ENCODE data around the gene IGSF21.
A peak's percentile ranks its signal among the peaks of the same experiment; 100 is the strongest.

The IGSF21 gene

DNA sequence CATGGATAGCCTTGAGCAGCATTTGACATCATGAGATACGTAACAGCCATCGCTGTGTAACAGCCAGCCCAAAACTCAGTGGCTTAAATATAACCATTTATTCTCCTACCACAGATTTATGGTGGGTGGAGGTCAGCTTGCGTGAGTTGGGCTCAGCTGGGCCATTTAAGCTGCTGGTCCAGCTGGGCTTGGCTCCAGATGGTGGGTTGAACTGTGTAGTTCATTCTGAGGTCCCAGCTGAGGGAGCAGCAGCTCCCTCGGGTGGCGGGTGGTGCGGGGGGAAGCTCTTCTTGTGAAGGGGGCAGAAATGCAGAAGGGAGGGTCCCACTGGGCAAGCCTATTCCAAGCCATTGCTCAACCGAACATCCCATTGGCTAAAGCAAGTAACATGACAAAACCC is 75.9 kb downstream of the IGSF21 start:
- DNase-seq: no peak

DNA sequence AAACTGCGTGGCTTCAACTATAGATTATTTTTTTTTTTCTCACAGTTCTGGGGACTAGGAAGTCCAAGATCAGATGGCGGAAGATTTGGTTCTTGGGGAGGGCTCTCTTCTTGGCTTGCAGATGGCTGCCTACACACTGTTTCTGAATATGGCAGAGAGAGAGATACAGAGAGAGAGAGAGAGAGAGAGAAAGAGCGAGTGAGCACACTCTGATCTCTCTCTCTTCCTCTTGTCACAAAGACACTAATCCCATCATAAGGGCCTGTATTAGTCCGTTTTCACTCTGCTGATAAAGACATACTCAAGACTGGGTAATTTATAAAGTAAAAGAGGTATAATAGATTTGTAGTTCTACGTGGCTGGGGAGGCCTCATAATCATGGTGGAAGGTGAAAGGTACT is 79.5 kb downstream of the IGSF21 start:
- DNase-seq: no peak

DNA sequence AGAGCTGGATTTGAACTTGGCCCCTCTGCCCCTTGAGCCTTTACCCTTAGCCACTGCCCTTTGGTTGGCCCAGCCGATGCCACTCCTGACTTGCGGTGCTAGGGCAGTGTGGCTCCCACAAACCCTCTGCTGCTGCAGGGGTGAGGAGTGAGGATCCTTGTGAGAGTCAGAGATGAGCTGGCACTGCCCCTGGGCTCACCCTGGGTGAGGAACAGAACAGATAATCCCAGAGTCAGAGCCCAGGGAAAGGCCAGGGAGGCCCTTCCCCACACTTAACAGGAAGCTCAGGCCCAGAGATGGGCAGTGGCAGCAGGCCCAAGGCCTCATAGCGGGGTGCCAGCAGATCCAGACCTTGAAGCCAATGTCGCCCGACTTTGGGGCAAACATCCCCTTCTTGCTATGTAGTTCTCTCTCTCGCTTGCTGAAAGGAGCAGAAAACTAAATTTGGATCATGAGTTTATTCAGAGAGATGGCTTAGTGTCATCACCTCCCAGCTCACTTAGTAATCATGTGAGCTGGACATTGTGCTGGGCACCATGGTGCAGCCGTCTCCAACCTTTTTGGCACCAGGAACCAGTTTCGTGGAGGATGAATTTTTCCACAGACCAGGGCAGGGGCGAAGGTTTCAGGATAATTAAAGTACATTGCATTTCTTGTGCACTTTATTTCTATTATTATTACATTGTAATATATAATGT is 81.4 kb downstream of the IGSF21 start:
- no peak for DNase-seq

DNA sequence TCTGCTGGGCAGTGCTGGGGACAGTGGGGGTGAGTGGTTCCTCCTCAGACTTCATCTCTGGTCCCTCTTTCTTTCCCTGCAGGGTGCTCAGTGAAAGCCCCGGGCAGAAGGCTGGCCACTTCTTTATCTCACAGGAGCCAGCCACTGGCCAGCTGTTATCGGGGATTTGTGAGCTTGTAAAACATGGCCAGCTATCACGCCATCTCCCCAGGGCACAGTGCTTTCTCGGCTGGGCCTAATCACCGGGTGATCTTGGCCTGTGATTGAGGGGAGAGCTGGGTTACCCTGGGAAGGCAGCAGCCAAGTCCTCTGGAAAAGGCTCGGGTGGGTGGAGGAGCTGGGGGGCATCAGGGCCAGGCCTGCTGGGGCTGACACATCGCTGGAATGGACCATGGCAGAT is 83.0 kb downstream of the IGSF21 start:
- no peak for DNase-seq

- no peak for DNase-seq
Observed at GRCh38 chr1:18191037-18191436, 83.4 kb downstream of the IGSF21 start.

- no peak for DNase-seq
Observed at GRCh38 chr1:18191481-18192155, 84.0 kb downstream of the IGSF21 start.

DNA sequence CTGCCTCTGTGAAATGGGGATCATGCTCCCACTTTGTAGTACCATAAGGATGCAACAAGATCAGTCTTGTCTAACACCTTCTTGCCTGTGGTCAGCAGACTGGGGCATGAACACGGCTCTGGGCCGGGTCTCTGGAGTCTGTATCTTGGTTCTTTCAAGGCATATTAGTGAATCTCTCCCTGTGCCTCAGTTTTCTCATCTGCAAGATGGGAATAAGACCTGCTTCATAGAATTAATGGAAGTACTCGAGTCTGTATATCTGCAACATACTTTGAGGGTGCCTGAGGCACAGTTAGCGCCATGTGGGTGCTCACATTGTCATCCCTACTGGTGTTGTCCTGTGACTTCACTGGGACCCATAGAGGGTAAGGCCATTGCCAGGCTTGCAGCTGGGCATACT is 84.6 kb downstream of the IGSF21 start:
- no peak for DNase-seq

DNA sequence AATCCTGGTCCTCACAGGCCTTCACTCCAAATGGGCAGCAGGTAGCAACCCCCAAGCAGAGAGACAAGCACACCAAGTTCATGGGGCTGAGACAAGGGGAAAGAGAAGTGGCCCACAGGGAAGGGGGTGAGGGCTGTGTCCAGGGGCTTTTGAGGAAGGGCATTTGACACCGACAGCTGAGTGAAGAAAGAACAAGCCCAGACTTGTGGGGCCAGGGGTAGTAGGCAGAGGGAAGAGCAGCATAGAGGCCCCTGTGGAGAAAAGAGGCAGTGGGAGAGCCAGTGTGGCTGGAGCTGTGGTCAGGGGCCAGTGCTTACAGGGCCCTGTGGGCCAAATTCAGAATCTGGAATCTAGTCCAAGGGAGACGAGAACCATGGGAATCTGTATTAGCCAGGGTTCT is 85.4 kb downstream of the IGSF21 start:
- no peak for DNase-seq

DNA sequence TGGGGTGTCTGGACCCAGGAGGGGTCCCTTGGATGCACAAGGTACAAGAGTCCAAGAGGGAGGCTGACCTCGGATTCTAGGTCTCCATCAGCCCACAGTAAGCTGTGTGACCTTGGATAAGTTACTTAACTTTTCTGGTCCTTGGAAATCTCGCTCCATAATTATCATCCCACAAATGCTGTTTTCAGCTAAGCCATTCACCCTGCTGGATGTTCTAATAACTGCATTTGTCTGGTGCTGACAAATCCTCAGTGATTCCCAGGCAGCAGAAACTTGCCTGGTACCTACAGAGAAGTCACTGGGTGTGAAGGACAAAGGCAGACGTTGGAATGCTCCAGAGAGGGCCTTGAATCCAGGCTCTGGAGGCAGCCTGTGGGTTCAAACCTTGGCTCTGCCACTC is 89.7 kb downstream of the IGSF21 start:
- no peak for DNase-seq

DNA sequence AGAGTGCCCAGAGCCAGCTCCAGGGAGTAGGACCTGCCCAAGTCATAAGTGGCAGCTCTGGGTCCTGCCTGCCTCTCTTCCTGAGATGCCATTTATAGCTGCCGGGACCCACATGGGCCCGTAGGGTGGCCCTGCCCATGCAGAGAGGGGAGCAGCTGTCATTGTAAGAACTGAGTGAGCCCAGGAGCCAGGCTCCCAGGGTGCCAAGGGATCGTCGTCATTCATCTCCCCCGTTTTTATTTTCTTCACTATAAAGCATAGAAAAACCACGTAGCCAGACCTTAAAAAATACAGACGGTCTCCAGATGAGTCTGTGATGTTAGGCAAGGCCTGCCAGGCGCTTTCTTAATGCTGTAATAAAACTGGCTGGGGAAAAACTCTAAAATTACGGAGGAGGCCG is 90.7 kb downstream of the IGSF21 start:
- no peak for DNase-seq

DNA sequence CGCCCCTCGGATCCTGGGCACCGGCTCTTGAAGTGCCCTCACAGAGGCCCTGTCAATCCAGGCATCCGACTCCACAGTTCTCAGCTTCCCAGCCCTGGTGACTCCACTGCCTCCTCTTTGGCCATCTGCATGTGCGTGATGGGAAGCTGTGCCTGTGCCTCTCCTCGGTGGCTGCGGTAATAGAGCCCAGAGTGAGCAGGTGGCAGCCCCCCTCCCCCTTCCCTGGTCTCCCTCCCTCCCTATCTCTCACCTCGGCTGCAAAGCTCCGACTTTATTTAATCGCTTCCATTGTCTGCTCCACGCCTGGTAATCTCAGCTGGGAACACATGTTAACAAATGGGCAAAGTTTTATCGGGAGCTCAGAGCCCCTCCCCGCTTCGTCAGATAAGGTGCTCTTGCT is 91.9 kb downstream of the IGSF21 start:
- no peak for DNase-seq

- peak; percentile 23 for DNase-seq
Observed at GRCh38 chr1:18200136-18200717, 92.6 kb downstream of the IGSF21 start.

DNA sequence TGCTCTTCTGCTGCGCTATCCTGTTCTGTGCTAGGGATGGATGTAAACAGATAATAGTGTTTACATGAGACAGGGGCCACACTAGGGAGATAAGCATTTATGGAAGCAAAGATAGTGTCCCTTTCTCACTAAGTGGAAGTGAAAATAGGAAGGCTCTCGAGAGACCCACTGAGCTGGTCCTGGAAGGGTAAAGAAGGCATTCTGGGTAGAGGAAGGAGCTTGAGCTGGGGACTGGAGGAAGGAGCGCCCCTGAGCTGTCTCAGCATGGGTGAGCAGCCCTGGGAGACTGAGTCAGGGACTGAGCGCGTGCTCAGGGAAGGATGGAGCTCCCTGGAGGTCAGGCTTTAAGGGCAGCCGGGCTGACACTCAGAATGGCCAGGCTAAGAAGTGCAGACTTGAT is 93.3 kb downstream of the IGSF21 start:
- no peak for DNase-seq

GRCh38 chr1:18201997-18202719 is 94.6 kb downstream of the IGSF21 start:
- DNase-seq: no peak

DNA sequence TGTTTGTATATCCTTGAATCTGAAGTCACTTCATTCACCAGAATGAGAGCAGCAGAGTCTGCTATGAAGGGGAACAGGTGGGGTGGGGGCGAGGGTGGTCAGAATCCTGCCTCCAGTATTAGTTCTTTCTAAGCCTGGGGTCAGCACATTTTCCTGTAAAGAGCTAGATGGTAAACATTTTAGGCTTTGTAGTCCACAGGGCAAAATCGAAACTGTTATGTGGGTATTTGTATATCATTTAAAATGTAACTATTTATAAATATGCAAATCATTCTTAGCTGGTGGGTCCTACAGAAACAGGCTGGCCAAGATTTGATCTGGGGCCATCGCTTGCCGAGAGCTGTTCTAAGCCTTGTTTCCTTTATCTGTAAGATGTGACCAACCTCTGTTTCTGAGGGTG is 96.0 kb downstream of the IGSF21 start:
- no peak for DNase-seq

GRCh38 chr1:18204575-18204974 is 97.0 kb downstream of the IGSF21 start:
- no peak for DNase-seq

DNA sequence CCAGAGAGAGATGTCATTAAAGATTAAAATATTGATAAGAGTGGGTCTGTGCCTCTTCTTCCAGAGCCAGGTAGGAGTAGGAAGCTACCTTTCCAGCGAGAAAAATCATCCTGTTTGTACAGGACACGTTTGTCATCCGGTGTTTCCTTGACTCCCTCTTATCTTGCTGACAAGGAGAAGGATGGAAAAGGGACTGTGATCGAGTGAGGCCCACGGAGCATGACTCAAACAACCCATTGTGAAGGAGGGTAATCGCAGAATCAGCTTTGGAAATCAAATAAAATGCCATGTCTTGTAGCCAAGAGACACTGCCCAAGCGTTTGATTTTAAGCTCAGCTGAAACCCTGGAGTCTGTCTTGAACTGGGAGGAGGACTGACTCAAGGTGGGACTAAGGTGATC is 97.7 kb downstream of the IGSF21 start:
- DNase-seq: no peak

DNA sequence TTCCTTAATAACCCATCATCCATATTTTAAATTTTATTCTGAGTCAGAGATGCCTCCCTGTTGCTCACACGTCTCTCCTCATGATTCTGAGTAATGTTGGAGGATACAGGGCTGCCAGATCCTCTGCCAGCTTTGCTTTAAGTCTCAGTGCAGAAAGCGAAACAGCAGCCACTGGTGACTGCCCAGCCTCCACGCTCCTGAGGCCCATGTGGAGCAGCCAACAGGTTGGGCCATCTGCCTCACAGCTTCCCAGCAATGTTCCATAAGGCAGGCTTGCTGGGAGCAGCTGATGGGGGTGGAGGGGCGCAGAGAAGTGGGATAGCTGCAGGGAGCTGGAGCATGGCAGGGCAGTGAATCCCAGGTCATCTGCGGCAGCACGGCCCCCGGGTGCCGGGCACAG is 104.2 kb downstream of the IGSF21 start:
- no peak for DNase-seq

DNA sequence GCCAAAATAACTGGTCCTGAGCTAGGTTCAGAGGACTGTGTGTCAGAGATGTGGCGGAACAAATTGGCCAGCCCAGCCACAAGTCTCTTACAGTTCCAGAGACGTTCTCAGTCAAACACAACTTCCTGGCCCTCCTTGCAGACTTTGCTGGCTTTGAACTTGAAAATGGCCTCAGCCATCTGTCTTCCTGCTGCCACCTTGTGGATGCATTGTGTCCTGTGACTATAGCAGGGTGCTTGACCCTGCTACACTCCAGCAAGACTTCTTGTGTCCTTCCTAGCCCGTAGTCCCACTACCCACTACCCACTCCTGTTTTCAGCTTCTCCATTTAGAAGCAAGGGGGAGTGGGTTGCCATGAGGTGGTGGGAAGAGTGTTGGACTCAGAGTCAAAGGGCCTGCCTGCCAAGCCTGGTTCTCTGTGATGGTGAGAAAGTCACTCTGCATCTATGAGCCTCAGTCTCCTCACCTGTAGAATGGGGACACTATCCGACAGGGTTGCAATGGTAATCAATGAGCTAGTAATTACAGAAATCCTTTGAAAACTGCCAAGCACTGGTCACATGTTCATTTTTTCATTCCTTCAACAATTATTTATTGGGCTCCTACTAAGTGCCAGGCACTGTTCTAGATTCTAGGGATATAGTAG is 109.9 kb downstream of the IGSF21 start:
- DNase-seq: peak; percentile 57

DNA sequence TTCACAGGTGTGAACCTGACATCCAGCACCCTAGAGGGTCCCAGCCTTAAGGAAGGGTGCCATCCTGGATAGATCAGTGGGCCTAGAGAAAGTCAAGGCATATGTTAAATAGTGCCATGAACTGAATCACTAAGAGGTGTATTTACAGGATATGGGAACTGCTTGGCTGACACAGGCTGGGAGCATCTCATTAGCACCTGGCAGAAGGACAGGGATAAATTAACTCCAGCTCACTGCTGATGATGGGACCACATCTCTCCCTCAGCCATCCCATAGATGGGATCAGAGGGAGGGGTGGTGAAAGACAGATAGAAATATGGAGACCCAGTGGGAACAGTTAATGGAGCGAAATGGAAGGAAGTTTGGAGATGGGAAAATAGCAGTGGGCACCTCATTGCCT is 122.0 kb downstream of the IGSF21 start:
- no peak for DNase-seq

GRCh38 chr1:18230321-18230720 is 122.7 kb downstream of the IGSF21 start:
- DNase-seq: no peak

- DNase-seq: no peak
Observed at GRCh38 chr1:18230840-18231239, 123.2 kb downstream of the IGSF21 start.

GRCh38 chr1:18232052-18232451 is 124.5 kb downstream of the IGSF21 start:
- DNase-seq: peak; percentile 12

Measured in suppressor macrophage treated with lipopolysaccharide for 4 hours (primary cell).